ENCODE data around the gene EPHA1.

DNA sequence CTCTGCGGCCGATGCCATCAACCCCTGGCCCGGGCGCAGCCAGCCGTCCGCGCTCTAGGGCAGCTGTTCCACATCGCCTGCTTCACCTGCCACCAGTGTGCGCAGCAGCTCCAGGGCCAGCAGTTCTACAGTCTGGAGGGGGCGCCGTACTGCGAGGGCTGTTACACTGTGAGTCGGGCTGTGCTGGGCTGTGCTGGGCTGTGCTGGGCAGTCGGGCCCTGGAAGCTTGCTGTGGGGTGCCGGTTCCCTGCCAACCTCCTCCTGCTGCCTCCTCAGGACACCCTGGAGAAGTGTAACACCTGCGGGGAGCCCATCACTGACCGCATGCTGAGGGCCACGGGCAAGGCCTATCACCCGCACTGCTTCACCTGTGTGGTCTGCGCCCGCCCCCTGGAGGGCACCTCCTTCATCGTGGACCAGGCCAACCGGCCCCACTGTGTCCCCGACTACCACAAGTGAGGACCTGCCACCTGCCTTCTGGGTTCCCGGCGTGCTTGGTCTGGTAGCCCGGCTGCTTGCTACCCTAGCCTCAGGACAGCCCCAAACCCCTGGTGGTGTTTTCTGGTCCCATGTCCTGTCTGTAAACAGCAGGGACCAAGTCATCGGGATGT lies 20.1 kb downstream of the EPHA1 start:
- TF ChIP-seq EP300 (IDR thresholded peaks at IDR 0.05; ENCODE audit: borderline replicate concordance) (no peak), CEBPB (IDR thresholded peaks at IDR 0.05) (no peak), RAD21 (IDR thresholded peaks at IDR 0.05; ENCODE audit: low read depth) (no peak), TAF1 (IDR thresholded peaks at IDR 0.05; ENCODE audit: low read depth) (no peak), REST (IDR thresholded peaks at IDR 0.05; ENCODE audit: low read depth) (no peak), TCF12 (IDR thresholded peaks at IDR 0.05; ENCODE audit: low read depth) (no peak), YY1 (IDR thresholded peaks at IDR 0.05; ENCODE audit: low read depth) (no peak)
- TF ChIP-seq, protein P1, sequence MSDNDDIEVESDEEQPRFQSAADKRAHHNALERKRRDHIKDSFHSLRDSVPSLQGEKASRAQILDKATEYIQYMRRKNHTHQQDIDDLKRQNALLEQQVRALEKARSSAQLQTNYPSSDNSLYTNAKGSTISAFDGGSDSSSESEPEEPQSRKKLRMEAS (IDR thresholded peaks at IDR 0.05): no peak

Data from Ishikawa (cell line).